A549 (cell line): ENCODE results near the gene MICU2. TPM values are rescaled to one million over a fixed set of nuclear protein-coding genes. Genes with fewer than 3 reads are reported as not detected.

ENCODE experiments used
- ATAC-seq, 2 experiments: fragments of 200-7000 bp in 1 of 2; fragments of >200 bp in 1 of 2; cut with Nextera tagmentation in 1 of 2; cut with Tn5 transposase in 1 of 2; 3 replicates each; pipeline versions ENCODE4 v1.8.0 to v1.9.1; 2018 to 2020; ENCODE audit warnings: mild to moderate bottlenecking in 1 of 2, moderate library complexity in 1 of 2
- CTCF ChIA-PET: fragments of 300-600 bp; sonication (Branson Sonifier 250); formaldehyde crosslinking; extraction: SDS; loops from one replicate; lab custom pipeline; 2021; ENCODE audit warnings: antibody characterized with exemption, inconsistent platforms; lab: Yijun Ruan, JAX
- POLR2A ChIA-PET: fragments of 350-600 bp; formaldehyde crosslinking; extraction: SDS; loops from one replicate; lab custom pipeline; 2021; ENCODE audit warnings: antibody characterized with exemption, inconsistent platforms; lab: Yijun Ruan, JAX
- DNase-seq, 2 experiments: peaks; one replicate each; pipeline versions ENCODE4 v3.0.0 to v3.0.0-alpha.2; 2011 to 2016; ENCODE audit warnings: low read depth in 1 of 2, low spot score in 1 of 2
- FAIRE-seq: peaks from 2 replicates; lab custom pipeline; 2011; peaks lifted over from hg19 to GRCh38; lab: Jason Lieb, UNC
- H3K27ac ChIP-seq, 2 experiments: fragments of >200 bp; sonication (Bioruptor Twin); formaldehyde crosslinking; 3 replicates each; pipeline ENCODE4 v1.5.1; 2016 to 2017
- H3K4me1 ChIP-seq: fragments of >200 bp; sonication (Bioruptor Twin); formaldehyde crosslinking; 3 replicates; pipeline ENCODE4 v1.6.1; 2016
- H3K4me2 ChIP-seq: fragments of >200 bp; sonication (Bioruptor Twin); formaldehyde crosslinking; 3 replicates; pipeline ENCODE4 v1.6.1; 2016
- H3K4me3 ChIP-seq: fragments of >200 bp; sonication (Bioruptor Twin); formaldehyde crosslinking; 3 replicates; pipeline ENCODE4 v1.5.1; 2016
- H3K9me3 ChIP-seq: fragments of >200 bp; sonication (Bioruptor Twin); formaldehyde crosslinking; 3 replicates; pipeline ENCODE4 v1.6.1; 2016
- BHLHE40 ChIP-seq: IDR thresholded peaks from 2 replicates; pipeline ENCODE4 v1.6.1; 2012; ENCODE audit warnings: low read depth, low read length, inconsistent platforms
- CBX8 ChIP-seq: fragments of 200-600 bp; sonication (generic); IDR thresholded peaks from 2 replicates; pipeline ENCODE4 v1.6.1; 2016
- CHD2 ChIP-seq: fragments of 150-350 bp; IDR thresholded peaks from 2 replicates; pipeline ENCODE4 v1.6.1; 2014; ENCODE audit warnings: low read length; ENCODE audit not compliant: partially characterized antibody
- EHF ChIP-seq: fragments of 250-450 bp; sonication (Bioruptor Pico); IDR thresholded peaks from 2 replicates; pipeline ENCODE4 v1.5.0; 2020; ENCODE audit warnings: mild to moderate bottlenecking
- EHMT2 ChIP-seq: fragments of 200-600 bp; sonication (generic); IDR thresholded peaks from 2 replicates; pipeline ENCODE4 v1.6.1; 2016; ENCODE audit warnings: antibody characterized with exemption, low read depth, mild to moderate bottlenecking, moderate library complexity
- EP300 ChIP-seq, 2 experiments: fragments of >200 bp; sonication (Bioruptor Twin); formaldehyde crosslinking; IDR thresholded peaks; 2 replicates in 1 of 2; 3 replicates in 1 of 2; pipeline ENCODE4 v1.6.1; 2016 to 2017
- FOSL2 ChIP-seq, 2 experiments: fragments of 450-650 bp in 1 of 2; fragments of >200 bp in 1 of 2; sonication (Bioruptor Twin) in 1 of 2; formaldehyde crosslinking; IDR thresholded peaks; 2 replicates each; pipeline versions ENCODE4 v1.5.0 to v1.6.1; 2016 to 2020; ENCODE audit warnings: mild to moderate bottlenecking in 1 of 2, moderate library complexity in 1 of 2
- GATA3 ChIP-seq: IDR thresholded peaks from 2 replicates; pipeline ENCODE4 v1.6.1; 2012; ENCODE audit warnings: borderline replicate concordance
- HDAC2 ChIP-seq: fragments of 200-600 bp; sonication (generic); IDR thresholded peaks from 2 replicates; pipeline ENCODE4 v1.6.1; 2016
- JUN ChIP-seq, 2 experiments: fragments of >200 bp; sonication (Bioruptor Twin); formaldehyde crosslinking; IDR thresholded peaks; 2 replicates in 1 of 2; 3 replicates in 1 of 2; pipeline ENCODE4 v1.6.1; 2016 to 2017
- KDM1A ChIP-seq: fragments of 200-600 bp; sonication (generic); IDR thresholded peaks from 2 replicates; pipeline ENCODE4 v1.6.1; 2016; ENCODE audit warnings: low read depth, mild to moderate bottlenecking
- MAZ ChIP-seq: fragments of 150-350 bp; IDR thresholded peaks from 2 replicates; pipeline ENCODE4 v1.6.1; 2014; ENCODE audit warnings: antibody characterized with exemption, low read depth, low read length, borderline replicate concordance
- NFE2L2 ChIP-seq: fragments of 150-350 bp; conservative IDR thresholded peaks from 2 replicates; pipeline ENCODE4 v1.6.1; 2014; ENCODE audit warnings: low read length
- NPAS2 ChIP-seq: fragments of 250-450 bp; sonication (Bioruptor Pico); IDR thresholded peaks from 2 replicates; pipeline ENCODE4 v1.8.0; 2022; ENCODE audit warnings: mild to moderate bottlenecking, moderate library complexity, borderline replicate concordance
- RARB ChIP-seq: fragments of 250-450 bp; sonication (Bioruptor Pico); IDR thresholded peaks from 2 replicates; pipeline ENCODE4 v1.8.0; 2021; ENCODE audit warnings: mild to moderate bottlenecking, moderate library complexity
- RCOR1 ChIP-seq: fragments of 150-350 bp; IDR thresholded peaks from 2 replicates; pipeline ENCODE4 v1.6.1; 2014; ENCODE audit warnings: antibody characterized with exemption, low read length, low read depth
- RNF2 ChIP-seq: fragments of 200-600 bp; sonication (generic); IDR thresholded peaks from 2 replicates; pipeline ENCODE4 v1.6.1; 2016; ENCODE audit warnings: low read depth, mild to moderate bottlenecking, antibody characterized with exemption, moderate library complexity, borderline replicate concordance
- ZFP36 ChIP-seq: fragments of 450-650 bp; IDR thresholded peaks from 2 replicates; pipeline ENCODE4 v1.6.1; 2014; ENCODE audit warnings: borderline replicate concordance; ENCODE audit not compliant: partially characterized antibody
- ZNF302 ChIP-seq: fragments of 250-450 bp; sonication (Bioruptor Pico); IDR thresholded peaks from 2 replicates; pipeline ENCODE4 v1.9.0; 2021; ENCODE audit warnings: inconsistent platforms, mild to moderate bottlenecking, moderate library complexity
- WGBS: methylation state at CpG from one replicate; pipeline ENCODE4 v1.1.6; 2017; ENCODE audit errors: missing lambda C conversion rate; 5-methylcytosine and 5-hydroxymethylcytosine counted together
- polyA plus RNA-seq, 4 experiments: library from polyadenylated mRNA; depleted of rRNA in 3 of 4; stranded (reverse); fragments of >200 nt; fragmentation: RNase III in 1 of 4; extraction: RNeasy Plus Mini Kit Qiagen cat#74134 plus additional on column Dnase treatment in 1 of 4; gene quantifications; 2 replicates in 3 of 4; 3 replicates in 1 of 4; pipeline ENCODE4 v1.2.3, GENCODE V29; 2011 to 2017
- TF ChIP-seq, protein P1 (sequence below): fragments of 250-450 bp; sonication (Bioruptor Pico); IDR thresholded peaks from 2 replicates; pipeline ENCODE4 v1.5.0; 2020; ENCODE audit warnings: low read depth, mild to moderate bottlenecking, moderate library complexity
- TF ChIP-seq, protein P2 (sequence below): IDR thresholded peaks from 2 replicates; pipeline ENCODE4 v1.6.1; 2012; ENCODE audit warnings: low read depth, borderline replicate concordance
- TF ChIP-seq, protein P3 (sequence below): IDR thresholded peaks from 2 replicates; pipeline ENCODE4 v1.6.1; 2012

MICU2 gene
- polyA plus RNA-seq, 2 of the 4 experiments (the other 2 are of a cell fraction), result 24.7 to 42.6 TPM

DNA sequence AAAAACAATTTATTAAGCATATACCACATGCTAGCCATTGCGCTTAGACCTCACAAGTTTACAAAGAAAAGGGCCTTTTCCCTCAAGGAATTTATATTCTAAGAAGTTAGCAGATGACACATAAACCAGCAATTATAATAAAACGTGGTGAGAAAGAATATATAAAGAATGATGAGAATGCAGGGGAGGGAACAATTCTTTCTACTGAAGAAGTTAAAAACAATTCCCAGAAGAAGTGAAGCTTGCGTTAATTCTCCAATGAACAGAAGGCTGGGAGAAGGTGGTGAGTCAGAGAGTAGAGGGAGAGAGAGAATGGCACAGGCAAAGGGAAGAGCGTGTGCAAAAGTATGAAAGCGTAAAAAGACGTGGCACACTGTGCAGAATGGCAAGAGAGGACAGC is 75.4 kb downstream of the MICU2 start:
- no peak overlapping the region for H3K27ac ChIP-seq
- no peak for TF ChIP-seq JUN (IDR thresholded peaks at IDR 0.05)
- no peak for TF ChIP-seq FOSL2 (IDR thresholded peaks at IDR 0.05)
- TF ChIP-seq FOSL2 (CRISPR knock-in tag; IDR thresholded peaks at IDR 0.05), result no peak
- TF ChIP-seq RCOR1, result no peak
- TF ChIP-seq, protein P1, sequence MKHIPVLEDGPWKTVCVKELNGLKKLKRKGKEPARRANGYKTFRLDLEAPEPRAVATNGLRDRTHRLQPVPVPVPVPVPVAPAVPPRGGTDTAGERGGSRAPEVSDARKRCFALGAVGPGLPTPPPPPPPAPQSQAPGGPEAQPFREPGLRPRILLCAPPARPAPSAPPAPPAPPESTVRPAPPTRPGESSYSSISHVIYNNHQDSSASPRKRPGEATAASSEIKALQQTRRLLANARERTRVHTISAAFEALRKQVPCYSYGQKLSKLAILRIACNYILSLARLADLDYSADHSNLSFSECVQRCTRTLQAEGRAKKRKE, result no peak
- TF ChIP-seq GATA3, result no peak
- TF ChIP-seq, all 56 proteins: peak for 0
- ChIA-PET POLR2A (no interaction called here), CTCF (no interaction called here)
- ATAC-seq (no peak), FAIRE-seq (no peak), DNase-seq (no peak)
- WGBS, result 75% methylated on average over 6 of the region's 6 CpGs
- H3K4me3 ChIP-seq, result no peak overlapping the region
- H3K9me3 ChIP-seq, result no peaks in the 10 kb centered on the region
- no peak overlapping the region for H3K4me2 ChIP-seq
- no peaks in the 10 kb centered on the region for H3K4me1 ChIP-seq

DNA sequence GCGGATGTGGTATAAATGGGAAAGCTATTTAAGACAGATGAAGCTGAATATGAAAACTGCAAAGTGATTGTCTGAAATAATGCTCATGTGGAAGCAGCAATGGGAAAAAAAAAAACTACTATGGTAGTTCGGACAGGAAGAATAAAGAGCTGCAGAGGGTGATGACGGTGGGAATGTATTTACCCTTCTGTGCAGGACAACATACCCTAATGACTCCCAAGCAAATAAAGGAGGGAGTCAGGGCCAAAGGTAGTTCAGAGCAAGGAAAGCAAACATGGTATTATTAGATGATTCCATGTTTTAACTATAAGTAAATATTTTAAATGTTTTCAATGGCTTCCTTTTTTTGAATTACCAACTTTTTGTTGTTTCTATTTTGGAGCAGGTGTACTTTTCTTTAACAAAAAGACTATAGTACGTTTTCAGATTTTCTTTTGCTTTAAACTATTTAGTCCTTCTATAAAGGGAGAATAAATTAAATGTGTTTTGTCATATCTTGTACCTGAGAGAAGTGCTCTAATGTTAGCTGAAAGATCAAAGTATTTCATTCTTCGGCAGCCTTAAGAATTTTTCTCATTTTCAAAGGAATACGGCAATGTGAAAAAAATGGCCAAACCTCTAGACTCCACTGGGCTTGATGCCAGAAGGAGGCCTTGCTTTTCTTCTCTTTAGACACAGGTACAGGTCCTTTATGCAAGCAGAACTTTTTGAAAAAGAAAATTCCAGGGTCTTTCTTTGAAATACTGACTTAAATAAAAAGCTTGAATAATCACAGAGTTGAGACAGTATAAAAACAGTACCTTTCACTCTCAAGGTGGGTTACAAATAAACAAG is 77.0 kb downstream of the MICU2 start:
- Histone ChIP-seq H3K9me3 (no peaks in the 10 kb centered on the region), H3K4me3 (no peak overlapping the region), H3K4me1 (no peaks in the 10 kb centered on the region), H3K27ac (no peak overlapping the region), H3K4me2 (no peak overlapping the region)
- FAIRE-seq (no peak), DNase-seq (no peak), ATAC-seq (no peak)
- no peak for TF ChIP-seq MAZ
- TF ChIP-seq GATA3, result no peak
- TF ChIP-seq, protein P2, sequence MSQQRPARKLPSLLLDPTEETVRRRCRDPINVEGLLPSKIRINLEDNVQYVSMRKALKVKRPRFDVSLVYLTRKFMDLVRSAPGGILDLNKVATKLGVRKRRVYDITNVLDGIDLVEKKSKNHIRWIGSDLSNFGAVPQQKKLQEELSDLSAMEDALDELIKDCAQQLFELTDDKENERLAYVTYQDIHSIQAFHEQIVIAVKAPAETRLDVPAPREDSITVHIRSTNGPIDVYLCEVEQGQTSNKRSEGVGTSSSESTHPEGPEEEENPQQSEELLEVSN, result no peak
- TF ChIP-seq ZNF302 (CRISPR knock-in tag), result no peak
- TF ChIP-seq KDM1A, result no peak
- no peak for TF ChIP-seq RNF2
- TF ChIP-seq BHLHE40, result no peak
- no peak for TF ChIP-seq CBX8
- no peak for TF ChIP-seq ZFP36
- no peak for TF ChIP-seq CHD2
- TF ChIP-seq FOSL2 (IDR thresholded peaks at IDR 0.05), result no peak
- no peak for TF ChIP-seq FOSL2 (CRISPR knock-in tag; IDR thresholded peaks at IDR 0.05)
- no peak for TF ChIP-seq NPAS2 (CRISPR knock-in tag)
- no peak for TF ChIP-seq NFE2L2
- TF ChIP-seq EHMT2, result no peak
- POLR2A ChIA-PET, result no interaction called here
- 67% methylated on average over 6 of the region's 6 CpGs for WGBS
- CTCF ChIA-PET, result interaction anchor here (0.6 kb wide), 1 partner anchor 128 kb away, joined by 3 read pairs; no protein-coding TSS in a partner anchor

DNA sequence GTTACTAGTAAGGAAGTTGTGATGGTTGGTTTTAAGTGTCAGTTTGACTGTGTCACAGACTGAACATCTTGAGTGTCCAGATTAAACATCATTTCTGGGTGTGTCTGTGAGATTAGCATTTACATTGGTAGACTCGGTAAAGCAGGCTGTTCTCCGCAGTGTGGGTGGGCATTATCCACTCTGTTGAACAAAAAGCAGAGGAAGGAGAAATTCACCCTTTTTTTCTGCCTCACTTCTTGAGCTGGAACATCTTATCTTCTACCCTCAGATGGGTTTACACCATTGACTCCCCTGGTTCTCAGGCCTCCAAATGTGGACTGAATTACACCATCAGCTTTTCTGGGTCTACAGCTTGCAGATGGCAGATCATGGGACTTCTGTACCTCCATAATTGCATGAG is 81.1 kb downstream of the MICU2 start:
- no peak overlapping the region for H3K4me3 ChIP-seq
- no peak for DNase-seq
- no peak for ATAC-seq
- TF ChIP-seq HDAC2, result no peak
- no peak for TF ChIP-seq EHF (CRISPR knock-in tag)
- no peak for TF ChIP-seq ZFP36
- TF ChIP-seq EP300 (IDR thresholded peaks at IDR 0.05), result no peak
- TF ChIP-seq, protein P3, sequence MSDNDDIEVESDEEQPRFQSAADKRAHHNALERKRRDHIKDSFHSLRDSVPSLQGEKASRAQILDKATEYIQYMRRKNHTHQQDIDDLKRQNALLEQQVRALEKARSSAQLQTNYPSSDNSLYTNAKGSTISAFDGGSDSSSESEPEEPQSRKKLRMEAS, result no peak
- no peak for TF ChIP-seq RARB (CRISPR knock-in tag)
- no peak overlapping the region for H3K4me2 ChIP-seq
- CTCF ChIA-PET, result interaction anchor here (1.6 kb wide), 1 partner anchor 16 kb away, joined by 3 read pairs; no protein-coding TSS in a partner anchor
- no peak for FAIRE-seq
- H3K4me1 ChIP-seq, result peaks cover 7% of the 10 kb centered on the region; the same call in 1 of the 3 replicates
- 90% methylated on average over 2 of the region's 2 CpGs for WGBS
- POLR2A ChIA-PET, result no interaction called here
- H3K9me3 ChIP-seq, result no peaks in the 10 kb centered on the region
- no peak overlapping the region for H3K27ac ChIP-seq
